GM21786 (cell line): ENCODE data around the gene ALK.

ENCODE experiments used
- ATAC-seq: cut with Tn5 transposase; IDR thresholded peaks from one replicate; pipeline ENCODE4 v1.9.1; 2021; ENCODE audit not compliant: unreplicated experiment

ALK gene

DNA sequence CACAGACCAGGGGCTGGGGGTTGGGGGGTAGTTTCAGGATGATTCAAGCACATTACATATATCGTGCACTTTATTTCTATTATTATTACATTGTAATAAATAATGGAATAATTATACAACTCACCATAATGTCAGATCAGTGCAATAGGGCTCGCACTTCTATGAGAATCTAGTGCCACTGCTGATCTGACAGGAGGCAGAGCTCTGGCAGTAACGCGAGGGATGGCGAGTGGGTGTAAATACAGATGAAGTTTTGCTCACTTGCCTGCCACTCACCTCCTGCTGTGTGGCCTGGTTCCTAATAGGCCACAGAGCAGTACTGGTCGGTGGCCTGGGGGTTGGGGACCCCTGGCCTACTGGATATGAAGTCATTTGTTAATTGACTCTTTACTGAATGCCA, 615.6 kb downstream of the ALK start:
- no peak for ATAC-seq

DNA sequence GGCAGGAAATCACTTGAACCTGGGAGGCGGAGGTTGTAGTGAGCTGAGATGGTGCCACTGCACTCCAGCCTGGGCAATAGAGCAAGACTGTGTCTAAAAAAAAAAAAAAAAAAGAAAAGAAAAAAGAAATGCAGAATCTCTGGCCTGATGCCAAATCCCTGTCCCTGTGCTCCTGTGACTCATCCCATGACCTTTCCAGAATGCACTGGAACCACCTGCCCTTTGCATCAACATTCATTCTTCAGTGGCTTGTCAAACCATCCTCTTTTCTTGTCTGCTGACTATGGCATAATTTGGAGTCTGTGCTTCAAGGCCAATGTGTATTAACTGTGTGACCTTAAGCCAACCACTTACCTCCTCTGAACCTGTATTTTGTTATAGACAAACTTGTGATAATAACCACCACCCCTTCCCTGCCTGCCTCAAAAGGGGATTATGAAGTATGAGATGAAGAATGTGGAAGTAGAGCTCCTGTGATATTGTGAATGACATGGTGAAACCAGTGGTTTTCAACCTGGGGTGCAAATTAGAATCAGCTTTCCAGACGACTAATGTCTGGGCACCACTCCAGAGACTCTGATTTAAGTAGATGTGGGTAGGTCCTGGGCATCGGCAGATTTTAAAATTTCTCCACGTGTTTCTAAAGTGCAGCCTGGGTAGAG, 616.9 kb downstream of the ALK start:
- no peak for ATAC-seq

DNA sequence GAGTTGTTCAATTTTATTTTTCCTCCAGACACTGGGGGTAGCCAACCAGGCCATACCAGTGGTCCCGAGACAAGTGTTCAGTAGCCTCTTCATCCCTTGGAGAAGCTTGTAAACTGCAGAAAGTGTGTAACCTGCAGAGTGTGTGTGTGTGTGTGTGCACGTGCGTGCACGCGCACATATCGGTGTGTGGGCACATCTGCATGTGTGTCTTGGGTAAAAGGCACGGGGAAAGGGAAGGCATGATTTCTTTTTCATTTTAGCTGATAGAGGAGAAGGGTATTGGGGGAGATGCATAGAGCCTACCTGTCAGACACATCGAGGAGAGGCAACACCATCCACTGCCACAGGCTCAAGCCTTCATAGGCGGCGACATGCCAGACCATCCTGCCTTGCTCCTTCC, 624.8 kb downstream of the ALK start:
- ATAC-seq, result no peak

- no peak for ATAC-seq
Measured at GRCh38 chr2:29295845-29296244, 625.5 kb downstream of the ALK start.

DNA sequence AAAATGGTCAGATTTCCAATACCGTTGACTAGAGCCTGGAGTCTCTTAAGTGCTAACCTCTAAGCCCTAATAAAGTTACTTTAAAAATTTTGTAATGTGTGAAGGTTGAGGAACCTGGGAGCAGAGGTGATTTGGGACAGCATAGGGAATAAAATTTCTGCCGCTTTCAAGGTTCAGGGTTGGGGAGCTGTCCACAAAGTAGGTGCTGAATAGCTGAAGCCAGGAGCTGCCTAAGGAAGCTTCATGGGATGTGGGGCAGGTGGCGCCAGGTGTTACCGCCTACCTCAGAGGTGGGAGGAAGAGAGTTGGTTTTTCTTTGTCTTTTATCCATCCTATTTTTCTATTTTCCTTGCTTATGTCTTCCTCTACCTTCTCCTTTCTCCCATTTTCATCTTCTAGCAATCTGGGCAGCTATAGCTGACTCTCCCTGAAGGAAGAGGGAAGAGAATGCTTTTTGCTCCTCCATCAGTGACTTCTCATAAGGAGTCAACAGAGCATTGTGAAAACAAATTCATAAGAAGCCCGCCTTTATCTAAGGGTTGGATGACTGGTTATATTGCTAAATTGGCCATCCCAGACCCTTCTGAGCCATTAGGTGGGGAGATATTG, 627.5 kb downstream of the ALK start:
- ATAC-seq, result no peak

GRCh38 chr2:29290293-29291047, 630.9 kb downstream of the ALK start:
- ATAC-seq, result no peak

GRCh38 chr2:29284671-29285070, 636.7 kb downstream of the ALK start:
- no peak for ATAC-seq

DNA sequence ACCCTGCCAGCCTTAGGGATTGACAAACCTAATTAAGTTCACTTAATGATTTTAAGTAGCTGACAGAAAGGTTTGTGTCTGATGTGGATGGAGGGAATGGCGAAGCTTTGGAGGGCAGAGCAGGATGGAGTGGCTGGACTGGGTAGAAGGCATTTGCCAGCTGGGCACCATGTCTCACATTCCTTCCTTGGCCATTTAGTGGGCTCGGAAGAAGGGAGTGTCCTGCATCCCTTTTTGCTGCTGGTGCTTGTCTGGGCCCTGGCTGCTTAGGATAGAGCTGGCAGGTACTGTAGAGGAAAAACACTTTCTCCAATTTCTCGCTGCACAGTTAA, 639.5 kb downstream of the ALK start:
- ATAC-seq, result no peak

DNA sequence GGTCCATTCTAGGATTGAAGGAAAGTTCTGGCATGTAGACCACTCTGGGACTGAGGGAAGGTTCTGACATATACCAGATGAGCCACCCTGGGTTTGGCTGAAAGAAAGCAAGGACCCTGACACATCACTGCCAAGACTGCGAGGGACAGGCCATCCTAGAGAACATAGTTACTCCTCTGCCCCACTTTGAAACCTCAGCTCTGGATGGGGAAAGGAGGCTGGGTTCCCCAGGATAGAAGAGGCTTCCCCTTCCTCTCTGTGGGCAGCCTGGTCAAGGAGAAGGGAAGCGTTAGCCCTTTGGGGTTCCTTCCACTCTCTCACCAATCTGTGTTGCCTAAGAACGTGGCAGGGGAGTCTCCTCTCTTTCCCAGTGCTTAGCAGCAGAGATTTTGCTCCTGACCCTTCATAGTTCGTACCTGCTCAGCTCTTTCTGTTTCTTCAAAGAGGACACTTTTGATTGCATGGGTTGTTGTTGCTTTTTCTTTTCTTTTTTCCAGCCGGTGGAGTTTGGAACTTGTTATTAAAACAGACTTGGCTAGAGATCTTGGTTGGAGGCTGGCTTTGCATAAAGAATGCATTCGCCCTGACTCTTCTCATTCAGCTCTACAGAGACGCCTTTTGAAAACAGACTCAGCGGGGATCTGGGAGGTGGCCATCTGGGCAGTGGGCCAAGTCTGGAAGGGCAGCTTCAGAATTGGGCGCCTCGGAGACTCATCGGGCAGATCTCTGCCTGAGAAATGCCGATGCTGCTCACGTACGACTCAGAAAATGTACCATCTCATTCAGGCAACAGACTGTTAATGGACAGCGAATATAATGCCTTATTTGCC, 640.1 kb downstream of the ALK start:
- ATAC-seq, result no peak

DNA sequence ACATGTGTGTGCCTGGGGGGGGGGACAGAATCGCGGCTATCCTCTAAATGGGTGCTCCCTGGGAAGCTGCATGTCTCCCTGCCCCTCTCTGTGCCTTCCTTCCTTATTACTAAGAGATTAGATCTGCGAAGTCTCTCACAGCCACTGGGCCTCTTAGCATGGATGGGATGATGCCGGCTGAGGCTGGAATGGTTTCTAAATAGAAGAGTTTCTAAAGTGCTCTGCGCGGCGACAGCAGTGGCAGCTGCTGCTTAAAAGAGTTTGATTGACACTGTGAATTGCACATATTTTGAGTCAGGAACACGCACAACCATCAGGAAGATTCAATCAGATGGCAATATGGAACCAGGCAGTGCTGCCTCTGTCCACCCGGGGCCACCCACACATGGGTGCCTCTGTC, 642.4 kb downstream of the ALK start:
- ATAC-seq, result no peak

DNA sequence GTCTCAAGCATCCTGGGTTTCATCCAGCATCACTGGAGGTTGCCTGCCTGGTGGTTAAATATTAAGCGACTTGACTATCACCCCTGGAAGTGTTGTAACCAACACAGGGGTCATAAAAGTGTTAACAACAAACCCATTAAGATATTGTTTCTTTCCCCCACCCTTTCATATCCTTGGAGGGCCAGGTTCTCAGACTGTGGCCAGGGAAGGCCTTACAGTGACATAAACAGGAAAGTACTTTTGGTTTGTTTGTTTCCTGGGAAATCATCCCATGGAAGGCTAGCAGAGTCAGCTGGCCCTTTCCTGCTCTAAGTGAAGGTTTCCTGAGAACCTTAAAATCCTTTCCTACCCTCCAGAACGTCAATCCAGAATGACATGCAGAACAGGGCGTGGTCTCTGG, 645.2 kb downstream of the ALK start:
- ATAC-seq, result no peak

DNA sequence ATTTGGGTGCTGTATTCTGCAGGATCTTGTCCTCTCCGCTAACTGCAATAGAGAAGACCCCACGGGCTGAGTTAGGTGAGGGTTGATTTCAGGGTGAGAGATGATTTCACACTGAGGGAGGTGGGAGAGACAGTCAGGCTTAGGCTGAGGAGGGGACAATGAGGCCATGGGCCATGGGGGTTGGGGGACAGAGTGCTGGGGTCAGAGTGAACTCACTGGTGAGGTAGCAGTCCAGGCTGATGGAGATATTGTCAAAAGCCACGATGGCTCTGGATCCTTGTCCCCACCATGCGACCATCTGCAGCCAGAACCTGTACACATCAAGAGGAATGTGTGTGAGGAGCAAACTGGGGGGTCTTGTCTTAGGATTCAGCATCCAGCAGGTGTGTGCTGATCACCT, 646.2 kb downstream of the ALK start:
- no peak for ATAC-seq

DNA sequence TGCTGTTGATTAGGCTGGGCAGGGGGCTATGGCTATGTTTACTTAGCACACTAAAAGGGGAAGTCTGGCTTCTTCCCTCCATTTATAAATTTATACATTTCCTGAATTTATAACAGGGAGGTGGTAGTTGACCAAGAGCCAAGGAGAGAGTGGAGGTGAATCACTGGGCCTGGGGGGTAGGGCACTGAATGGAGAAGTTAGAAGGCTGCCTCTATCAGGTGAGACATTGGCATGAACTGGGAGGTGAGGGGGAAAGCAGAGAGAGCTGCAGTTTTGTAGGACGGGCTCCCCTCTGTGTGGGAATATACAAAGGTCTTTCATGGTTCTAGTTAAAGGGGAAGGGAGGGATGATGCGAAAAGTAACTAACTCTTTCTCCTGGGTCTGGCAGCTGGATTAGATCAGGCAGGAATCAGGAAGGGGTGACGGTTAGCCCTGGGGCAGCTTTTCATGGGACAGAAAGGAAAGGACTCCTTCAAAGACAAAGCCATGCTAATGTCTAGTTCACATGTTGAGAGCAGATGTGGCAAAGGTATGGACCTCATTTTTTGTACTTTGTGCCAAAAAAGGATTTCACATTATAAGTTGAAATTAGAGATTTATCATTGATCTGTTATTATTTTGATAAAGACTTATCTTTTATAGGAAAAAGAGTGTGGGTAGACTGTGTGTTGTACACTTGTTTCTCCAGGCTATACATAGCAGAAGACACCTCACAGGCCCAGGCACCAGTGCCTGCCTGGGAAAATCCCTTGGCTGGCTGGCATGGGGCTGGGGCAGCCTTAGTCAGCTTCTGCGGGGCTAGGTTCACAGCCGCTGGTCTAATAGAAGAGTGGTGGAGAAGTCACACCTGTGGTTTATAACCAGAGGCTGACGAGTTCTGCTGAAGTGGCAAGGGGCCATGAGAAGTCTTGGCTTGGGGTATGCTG, 647.4 kb downstream of the ALK start:
- ATAC-seq, result no peak

- no peak for ATAC-seq
Measured at GRCh38 chr2:29273004-29273684, 648.2 kb downstream of the ALK start.

- no peak for ATAC-seq
Measured at GRCh38 chr2:29272311-29272710, 649.1 kb downstream of the ALK start.

GRCh38 chr2:29270701-29271121, 650.7 kb downstream of the ALK start:
- ATAC-seq, result no peak

DNA sequence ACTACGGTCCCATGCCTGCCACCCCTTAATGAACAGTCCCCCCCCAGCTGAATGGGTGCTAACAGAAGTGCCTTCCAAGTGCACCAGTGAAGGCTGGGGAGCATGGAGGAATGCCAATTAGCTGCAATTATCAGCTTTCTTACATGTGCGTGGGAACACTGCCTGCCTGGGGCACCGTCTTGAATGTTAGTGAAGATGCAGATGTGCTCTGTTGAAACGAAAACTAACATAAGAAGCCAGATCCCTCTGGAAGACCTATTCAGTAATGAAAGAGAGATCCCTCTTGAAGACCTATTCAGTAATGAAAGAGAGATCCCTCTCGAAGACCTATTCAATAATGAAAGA, 651.6 kb downstream of the ALK start:
- no peak for ATAC-seq

- ATAC-seq, result no peak
Measured at GRCh38 chr2:29269095-29269764, 652.2 kb downstream of the ALK start.

DNA sequence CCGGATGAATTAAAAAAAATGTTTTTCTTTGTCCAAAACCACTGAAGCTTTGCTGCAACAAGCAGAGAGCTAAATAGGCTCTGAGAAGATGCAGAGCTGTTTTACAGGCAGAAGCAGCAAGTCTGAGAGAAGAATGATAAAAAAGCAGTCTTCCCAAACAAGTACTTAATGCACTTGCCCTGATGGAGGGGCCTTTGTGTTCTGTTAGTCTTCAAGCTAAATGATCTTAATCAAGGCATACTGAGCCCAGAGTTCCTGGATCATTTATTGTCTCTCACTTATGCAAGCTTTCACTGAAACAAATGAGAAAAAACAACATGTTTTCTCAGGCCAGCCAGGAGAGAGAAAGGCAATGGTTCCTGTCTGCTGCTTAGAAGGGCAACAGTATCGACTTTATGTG, 653.7 kb downstream of the ALK start:
- no peak for ATAC-seq

GRCh38 chr2:29263886-29264285, 657.5 kb downstream of the ALK start:
- no peak for ATAC-seq
